ENCODE results near the gene HOXA10. TPM values are rescaled to one million over a fixed set of nuclear protein-coding genes. Genes with fewer than 3 reads are reported as not detected.

Gene HOXA10
- polyA plus RNA-seq, 3 donors = 0.09 to 3.2 (median 0.33) TPM

- no peak for DNase-seq
- Mint-ChIP-seq H3K27ac (no peak overlapping the region), H3K9me3 (peaks cover 0 to 4% (median 2%) of the 10 kb centered on the region in 7 donors), H3K27me3 (ENCODE audit: low read depth in 3 of 3) (peaks cover 3 to 10% (median 4%) of the 10 kb centered on the region in 3 donors), H3K4me1 (peaks cover 6% of the 10 kb centered on the region), H3K36me3 (peaks cover 0 to 2% of the 10 kb centered on the region in 2 donors), H3K4me3 (no peak overlapping the region)
- no peak overlapping the region for H3K9ac ChIP-seq (ENCODE audit: insufficient read depth, low read length, poor library complexity, severe bottlenecking)
- no peaks in the 10 kb centered on the region for H3K27me3 ChIP-seq (ENCODE audit: control insufficient read depth in 2 of 2, insufficient read depth in 2 of 2, low read length in 2 of 2)
- no peaks in the 10 kb centered on the region for H4K20me1 ChIP-seq (ENCODE audit: insufficient read depth, low read length)
- 88% methylated on average over 4 of the region's 5 CpGs for WGBS (ENCODE audit: insufficient coverage)
- TF ChIP-seq CTCF (IDR thresholded peaks at IDR 0.05) = no peak
- H3K36me3 ChIP-seq (replicated peaks in 1 of 2; ENCODE audit: control insufficient read depth in 1 of 2, insufficient read depth in 2 of 2, low read length in 2 of 2) = no peaks in the 10 kb centered on the region
- H2AFZ ChIP-seq (ENCODE audit: insufficient read depth, low read depth, low read length, poor library complexity, severe bottlenecking) = no peak overlapping the region
- H3K27ac ChIP-seq (ENCODE audit: low read depth in 1 of 2, low read length in 2 of 2) = no peak overlapping the region
- H3K4me3 ChIP-seq (replicated peaks in 1 of 3; ENCODE audit: low read depth in 2 of 3, low read length in 3 of 3) = no peak overlapping the region
- peaks cover 0 to 2% of the 10 kb centered on the region in 2 donors for H3K4me1 ChIP-seq (ENCODE audit: control insufficient read depth in 1 of 2, insufficient read depth in 2 of 2, low read length in 2 of 2)
- H3K9me3 ChIP-seq (replicated peaks in 1 of 2; ENCODE audit: control insufficient read depth in 1 of 2, insufficient read depth in 1 of 2, low read length in 2 of 2) = no peaks in the 10 kb centered on the region
- no peaks in the 10 kb centered on the region for H3K79me2 ChIP-seq (ENCODE audit: insufficient read depth, low read length)
- intact Hi-C loops (cut with micrococcal nuclease) = no loop called here
- H3K4me2 ChIP-seq (replicated peaks; ENCODE audit: extremely low read depth, low read length, poor library complexity, severe bottlenecking) = no peak overlapping the region
Measured at GRCh38 chr7:27125986-27126394, 48.1 kb downstream of the HOXA10 start.

GRCh38 chr7:27124902-27125689 is 49.0 kb downstream of the HOXA10 start:
- peaks cover 0 to 4% (median 0%) of the 10 kb centered on the region in 7 donors for H3K9me3 Mint-ChIP-seq
- Histone ChIP-seq H3K4me3 (replicated peaks in 1 of 3; ENCODE audit: low read depth in 2 of 3, low read length in 3 of 3) (no peak overlapping the region), H3K9me3 (replicated peaks in 1 of 2; ENCODE audit: control insufficient read depth in 1 of 2, insufficient read depth in 1 of 2, low read length in 2 of 2) (no peaks in the 10 kb centered on the region), H3K9ac (ENCODE audit: insufficient read depth, low read length, poor library complexity, severe bottlenecking) (no peak overlapping the region), H3K4me2 (replicated peaks; ENCODE audit: extremely low read depth, low read length, poor library complexity, severe bottlenecking) (no peak overlapping the region), H3K79me2 (ENCODE audit: insufficient read depth, low read length) (no peaks in the 10 kb centered on the region), H4K20me1 (ENCODE audit: insufficient read depth, low read length) (no peaks in the 10 kb centered on the region), H2AFZ (ENCODE audit: insufficient read depth, low read depth, low read length, poor library complexity, severe bottlenecking) (no peak overlapping the region), H3K36me3 (replicated peaks in 1 of 2; ENCODE audit: control insufficient read depth in 1 of 2, insufficient read depth in 2 of 2, low read length in 2 of 2) (no peaks in the 10 kb centered on the region), H3K27ac (ENCODE audit: low read depth in 1 of 2, low read length in 2 of 2) (no peak overlapping the region), H3K4me1 (ENCODE audit: control insufficient read depth in 1 of 2, insufficient read depth in 2 of 2, low read length in 2 of 2) (no peaks in the 10 kb centered on the region), H3K27me3 (ENCODE audit: control insufficient read depth in 2 of 2, insufficient read depth in 2 of 2, low read length in 2 of 2) (no peaks in the 10 kb centered on the region)
- DNase-seq = no peak
- no peak overlapping the region for H3K27ac Mint-ChIP-seq
- peaks cover 0 to 2% of the 10 kb centered on the region in 2 donors for H3K36me3 Mint-ChIP-seq
- H3K27me3 Mint-ChIP-seq (ENCODE audit: low read depth in 3 of 3) = peaks cover 3 to 10% (median 4%) of the 10 kb centered on the region in 3 donors
- H3K4me3 Mint-ChIP-seq = no peak overlapping the region
- WGBS (ENCODE audit: insufficient coverage) = 96% methylated on average over 5 of the region's 8 CpGs
- intact Hi-C loops (cut with micrococcal nuclease) = no loop called here
- no peak for TF ChIP-seq CTCF (IDR thresholded peaks at IDR 0.05)
- peaks cover 6% of the 10 kb centered on the region for H3K4me1 Mint-ChIP-seq

Data from CD14-positive monocyte (primary cell).